Mononuclear cell (primary cell): ENCODE measurements around the gene RUNX3. TPM values are rescaled to one million over a fixed set of nuclear protein-coding genes. Genes with fewer than 3 reads are reported as not detected.

ENCODE experiments used
- H3K27me3 ChIP-seq: 2 replicates; pipeline ENCODE4 v1.6.0; 2011; ENCODE audit warnings: low read length, control low read depth; ENCODE audit not compliant: insufficient read depth
- H3K4me1 ChIP-seq: 2 replicates; pipeline ENCODE4 v1.5.1; 2011; ENCODE audit warnings: mild to moderate bottlenecking, low read length, control low read depth; ENCODE audit not compliant: insufficient read depth
- H3K4me3 ChIP-seq: 2 replicates; pipeline ENCODE4 v1.5.1; 2011; ENCODE audit warnings: mild to moderate bottlenecking, low read length, moderate library complexity
- H3K9me3 ChIP-seq: 2 replicates; pipeline ENCODE4 v1.5.1; 2011; ENCODE audit warnings: low read depth, mild to moderate bottlenecking, control low read depth, low read length
- total RNA-seq: library from RNA; depleted of rRNA; stranded (reverse); fragments of >200 nt; gene quantifications from one replicate; pipeline ENCODE4 v1.2.3, GENCODE V29; 2012

Gene RUNX3
- total RNA-seq, 1 donor, result 76.4 TPM

- H3K4me3 ChIP-seq, result no peak overlapping the region
- no peaks in the 10 kb centered on the region for H3K9me3 ChIP-seq
Measured at GRCh38 chr1:24942789-24943188, 12.7 kb upstream of the RUNX3 start.

GRCh38 chr1:24941564-24941963 lies 11.5 kb upstream of the RUNX3 start:
- Histone ChIP-seq H3K4me3 (no peak overlapping the region), H3K27me3 (no peaks in the 10 kb centered on the region), H3K4me1 (no peaks in the 10 kb centered on the region), H3K9me3 (no peaks in the 10 kb centered on the region)

More at GRCh38 chr1:24942789-24943188, 12.7 kb upstream of the RUNX3 start:
- Histone ChIP-seq H3K27me3 (no peaks in the 10 kb centered on the region), H3K4me1 (no peaks in the 10 kb centered on the region)

GRCh38 chr1:24940231-24940630 lies 10.2 kb upstream of the RUNX3 start:
- Histone ChIP-seq H3K9me3 (no peaks in the 10 kb centered on the region), H3K27me3 (no peaks in the 10 kb centered on the region), H3K4me1 (no peaks in the 10 kb centered on the region), H3K4me3 (no peak overlapping the region)

- Histone ChIP-seq H3K9me3 (no peaks in the 10 kb centered on the region), H3K27me3 (no peaks in the 10 kb centered on the region), H3K4me1 (no peaks in the 10 kb centered on the region), H3K4me3 (no peak overlapping the region)
Measured at GRCh38 chr1:24939675-24940193, 9.7 kb upstream of the RUNX3 start.

- no peaks in the 10 kb centered on the region for H3K9me3 ChIP-seq
- H3K27me3 ChIP-seq, result no peaks in the 10 kb centered on the region
- H3K4me3 ChIP-seq, result no peak overlapping the region
- no peaks in the 10 kb centered on the region for H3K4me1 ChIP-seq
Measured at GRCh38 chr1:24939040-24939674, 9.1 kb upstream of the RUNX3 start.

- H3K4me3 ChIP-seq, result no peak overlapping the region
- no peaks in the 10 kb centered on the region for H3K4me1 ChIP-seq
Measured at GRCh38 chr1:24938276-24938675, 8.2 kb upstream of the RUNX3 start.

GRCh38 chr1:24936684-24937083 lies 6.6 kb upstream of the RUNX3 start:
- Histone ChIP-seq H3K9me3 (no peaks in the 10 kb centered on the region), H3K27me3 (no peaks in the 10 kb centered on the region), H3K4me1 (peaks cover 9% of the 10 kb centered on the region), H3K4me3 (no peak overlapping the region)

More at GRCh38 chr1:24938276-24938675, 8.2 kb upstream of the RUNX3 start:
- no peaks in the 10 kb centered on the region for H3K9me3 ChIP-seq
- no peaks in the 10 kb centered on the region for H3K27me3 ChIP-seq

- Histone ChIP-seq H3K27me3 (no peaks in the 10 kb centered on the region), H3K4me3 (no peak overlapping the region), H3K9me3 (no peaks in the 10 kb centered on the region), H3K4me1 (peaks cover 17% of the 10 kb centered on the region)
Measured at GRCh38 chr1:24935615-24936484, 5.8 kb upstream of the RUNX3 start.

- no peak overlapping the region for H3K4me3 ChIP-seq
- H3K9me3 ChIP-seq, result no peaks in the 10 kb centered on the region
- no peaks in the 10 kb centered on the region for H3K27me3 ChIP-seq
- H3K4me1 ChIP-seq, result peaks cover 23% of the 10 kb centered on the region
Measured at GRCh38 chr1:24935196-24935526, 5.1 kb upstream of the RUNX3 start.

- Histone ChIP-seq H3K4me1 (peaks cover 23% of the 10 kb centered on the region), H3K9me3 (no peaks in the 10 kb centered on the region), H3K4me3 (no peak overlapping the region), H3K27me3 (no peaks in the 10 kb centered on the region)
Measured at GRCh38 chr1:24934310-24935195, 4.5 kb upstream of the RUNX3 start.

GRCh38 chr1:24933468-24933867 lies 3.4 kb upstream of the RUNX3 start:
- Histone ChIP-seq H3K9me3 (no peaks in the 10 kb centered on the region), H3K4me3 (no peak overlapping the region), H3K27me3 (no peaks in the 10 kb centered on the region), H3K4me1 (peaks cover 24% of the 10 kb centered on the region)

GRCh38 chr1:24932725-24933294 lies 2.7 kb upstream of the RUNX3 start:
- H3K4me1 ChIP-seq, result peaks cover 31% of the 10 kb centered on the region
- H3K9me3 ChIP-seq, result no peaks in the 10 kb centered on the region
- H3K4me3 ChIP-seq, result no peak overlapping the region
- H3K27me3 ChIP-seq, result no peaks in the 10 kb centered on the region

- no peaks in the 10 kb centered on the region for H3K9me3 ChIP-seq
- H3K4me3 ChIP-seq, result no peak overlapping the region
- no peaks in the 10 kb centered on the region for H3K27me3 ChIP-seq
- H3K4me1 ChIP-seq, result peaks cover 35% of the 10 kb centered on the region
Measured at GRCh38 chr1:24932284-24932683, 2.2 kb upstream of the RUNX3 start.

GRCh38 chr1:24931468-24932231 lies 1.6 kb upstream of the RUNX3 start:
- H3K9me3 ChIP-seq, result no peaks in the 10 kb centered on the region
- peaks cover 41% of the 10 kb centered on the region for H3K4me1 ChIP-seq
- no peaks in the 10 kb centered on the region for H3K27me3 ChIP-seq
- no peak overlapping the region for H3K4me3 ChIP-seq
